Endothelial cell of umbilical vein (primary cell): Measurements from ENCODE around the gene RXFP1. TPM values are rescaled to one million over a fixed set of nuclear protein-coding genes. Genes with fewer than 3 reads are reported as not detected.

Experiments used
- BruUV-seq: library from RNA; stranded (reverse); fragments of 400-500 nt; replicated peaks from 2 replicates; lab custom pipeline; 2021; lab: Mats Ljungman, UMichigan
- CTCF ChIA-PET: fragments of 300-600, 350-600 bp; sonication (Branson Sonifier 250); formaldehyde crosslinking; loops from one replicate; lab custom pipeline; 2021; ENCODE audit warnings: antibody characterized with exemption, inconsistent platforms; lab: Charles Lee
- POLR2A ChIA-PET: fragments of 300-600, 350-600 bp; sonication (Branson Sonifier 250); formaldehyde crosslinking; loops from one replicate; lab custom pipeline; 2021; ENCODE audit warnings: antibody characterized with exemption, inconsistent platforms; lab: Charles Lee
- DNase-seq: peaks from one replicate; pipeline ENCODE4 v3.0.0-alpha.2; 2011; ENCODE audit warnings: low read depth, low spot score
- FAIRE-seq: peaks from 2 replicates; lab custom pipeline; 2011; peaks lifted over from hg19 to GRCh38; lab: Jason Lieb, UNC
- H2AFZ ChIP-seq: 2 replicates; pipeline ENCODE4 v1.6.0; 2012; ENCODE audit warnings: low read depth, low read length, control low read depth, inconsistent platforms
- H3K27ac ChIP-seq: 2 replicates; pipeline ENCODE4 v1.5.1; 2011; ENCODE audit warnings: low read depth, mild to moderate bottlenecking, control low read depth, low read length, moderate library complexity; ENCODE audit not compliant: insufficient read depth
- H3K27me3 ChIP-seq, 2 experiments: 2 replicates each; pipeline versions ENCODE4 v1.6.0 to v1.6.1; 2011; ENCODE audit warnings: low read length in 2 of 2, mixed read lengths in 1 of 2; ENCODE audit not compliant: control insufficient read depth in 2 of 2, insufficient read depth in 2 of 2
- H3K36me3 ChIP-seq, 2 experiments: 2 replicates in 1 of 2; 3 replicates in 1 of 2; pipeline ENCODE4 v1.5.1; 2011; ENCODE audit warnings: low read length in 2 of 2, mild to moderate bottlenecking in 1 of 2, moderate library complexity in 1 of 2; ENCODE audit not compliant: control insufficient read depth in 2 of 2, insufficient read depth in 2 of 2; ENCODE audit errors: extremely low read depth in 1 of 2
- H3K4me1 ChIP-seq: 3 replicates; pipeline ENCODE4 v1.5.1; 2011; ENCODE audit warnings: mild to moderate bottlenecking, low read length; ENCODE audit not compliant: control insufficient read depth, insufficient read depth; ENCODE audit errors: extremely low read depth
- H3K4me2 ChIP-seq: 2 replicates; pipeline ENCODE4 v1.6.1; 2011; ENCODE audit warnings: low read length, control low read depth, mixed read lengths; ENCODE audit not compliant: insufficient read depth
- H3K4me3 ChIP-seq, 3 experiments: fragments of 200-600 bp in 1 of 3; sonication (generic), shearing (Covaris generic) in 1 of 3; replicated peaks in 1 of 3; 2 replicates each; pipeline ENCODE4 v1.5.1; 2011 to 2016; ENCODE audit warnings: control low read depth in 3 of 3, low read length in 3 of 3, mild to moderate bottlenecking in 2 of 3, inconsistent platforms in 1 of 3, low read depth in 1 of 3, moderate library complexity in 1 of 3; ENCODE audit not compliant: insufficient read depth in 1 of 3
- H3K79me2 ChIP-seq: 2 replicates; pipeline ENCODE4 v1.6.0; 2012; ENCODE audit warnings: low read length, inconsistent platforms; ENCODE audit not compliant: control insufficient read depth, insufficient read depth
- H3K9ac ChIP-seq: replicated peaks from 2 replicates; pipeline ENCODE3; 2011; ENCODE audit warnings: low read length, control low read depth; ENCODE audit not compliant: insufficient read depth; ENCODE audit errors: extremely low read depth
- H3K9me1 ChIP-seq: replicated peaks from 3 replicates; pipeline ENCODE4 v1.6.0; 2011; ENCODE audit warnings: mild to moderate bottlenecking, low read length; ENCODE audit not compliant: control insufficient read depth, insufficient read depth; ENCODE audit errors: extremely low read depth
- H3K9me3 ChIP-seq: replicated peaks from 2 replicates; pipeline ENCODE4 v1.5.1; 2012; ENCODE audit warnings: low read length, inconsistent platforms; ENCODE audit not compliant: control insufficient read depth, insufficient read depth
- H4K20me1 ChIP-seq: replicated peaks from 2 replicates; pipeline ENCODE3; 2011; ENCODE audit warnings: mild to moderate bottlenecking, low read length; ENCODE audit not compliant: control insufficient read depth, insufficient read depth; ENCODE audit errors: extremely low read depth
- CTCF ChIP-seq, 2 donors: IDR thresholded peaks; 1 replicate in 1 of 2; 2 replicates in 1 of 2; pipeline ENCODE4 v1.5.1; 2011; ENCODE audit warnings: low read length in 2 of 2, mild to moderate bottlenecking in 2 of 2, moderate library complexity in 2 of 2, control low read depth in 1 of 2, inconsistent platforms in 1 of 2, low read depth in 1 of 2; ENCODE audit not compliant: insufficient read depth in 1 of 2; ENCODE audit errors: extremely low read depth in 1 of 2
- EZH2 ChIP-seq: IDR thresholded peaks from 2 replicates; pipeline ENCODE4 v1.6.1; 2012; ENCODE audit warnings: borderline replicate concordance, low read depth, mild to moderate bottlenecking, moderate library complexity, low read length, inconsistent platforms; ENCODE audit not compliant: severe bottlenecking
- FOS ChIP-seq: IDR thresholded peaks from 2 replicates; pipeline ENCODE4 v1.6.1; 2011; ENCODE audit warnings: mild to moderate bottlenecking, low read length, moderate library complexity, borderline replicate concordance; ENCODE audit not compliant: insufficient read depth
- GATA2 ChIP-seq: IDR thresholded peaks from 2 replicates; pipeline ENCODE4 v1.7.0; 2011; ENCODE audit warnings: low read depth, mild to moderate bottlenecking, moderate library complexity, mixed read lengths, low read length; ENCODE audit not compliant: insufficient read length, insufficient read depth
- JUN ChIP-seq: IDR thresholded peaks from 2 replicates; pipeline ENCODE4 v1.6.1; 2011; ENCODE audit warnings: borderline replicate concordance, low read depth; ENCODE audit not compliant: insufficient read length, insufficient read depth
- MAX ChIP-seq: IDR thresholded peaks from 2 replicates; pipeline ENCODE4 v1.6.1; 2011; ENCODE audit not compliant: insufficient read depth, insufficient read length
- MYC ChIP-seq: IDR thresholded peaks from one replicate; pipeline ENCODE4 v1.6.1; 2011; ENCODE audit warnings: mild to moderate bottlenecking, low read depth, low read length
- POLR2A ChIP-seq: IDR thresholded peaks from 2 replicates; pipeline ENCODE4 v1.6.1; 2012; ENCODE audit warnings: low read depth, mild to moderate bottlenecking, control low read depth, low read length
- POLR2AphosphoS5 ChIP-seq: IDR thresholded peaks from 2 replicates; pipeline ENCODE4 v1.6.1; 2012; ENCODE audit warnings: low read depth, mild to moderate bottlenecking, control low read depth, low read length, moderate library complexity; ENCODE audit not compliant: insufficient read depth
- dilution Hi-C: fragments of 300-500 bp; cut with MboI; formaldehyde crosslinking; loops from one replicate; pipeline ENCODE4 v1.15.0; 2019; ENCODE audit warnings: low sequenced_read_pairs; ENCODE audit not compliant: extremely low pct_ligation_motif_present
- intact Hi-C: fragments of 100-400 bp; cut with micrococcal nuclease; formaldehyde crosslinking; loops from one replicate; pipeline ENCODE4 v1.10.0; 2022
- polyA plus RNA-seq, 4 experiments: library from polyadenylated mRNA; depleted of rRNA in 3 of 4; stranded (reverse) in 3 of 4; unstranded in 1 of 4; fragments of >200 nt; gene quantifications; 2 replicates each; pipeline versions ENCODE4 v1.2.1 to v1.2.3, GENCODE V29; 2011 to 2012; ENCODE audit warnings: missing spikeins in 1 of 4
- total RNA-seq: library from RNA; stranded (reverse); gene quantifications from 2 replicates; pipeline ENCODE4 v1.2.3, GENCODE V29; 2021

The RXFP1 gene
- total and polyA plus RNA-seq, 2 donors (not counting 3 experiments of a cell fraction or from before 2014, with no cell fraction given) = not detected

- ChIA-PET POLR2A (no interaction called here), CTCF (interaction anchor here (1.7 kb wide), 1 partner anchor 179 kb away, joined by 5 read pairs; no protein-coding TSS in a partner anchor)
- Histone ChIP-seq H3K36me3 (no peaks in the 10 kb centered on the region), H3K27ac (peak within 1 kb of the TSS; percentile 71), H3K79me2 (peaks cover 27% of the 10 kb centered on the region), H2AFZ (peak within 1 kb of the TSS; percentile 99), H3K4me1 (peaks cover 11% of the 10 kb centered on the region), H3K9me1 (no peaks in the 10 kb centered on the region), H3K4me3 (peak within 1 kb of the TSS; percentile 83 to 92 (median 84)), H4K20me1 (peaks cover 2% of the 10 kb centered on the region), H3K9ac (peak within 1 kb of the TSS; percentile 88), H3K27me3 (no peaks in the 10 kb centered on the region), H3K9me3 (no peaks in the 10 kb centered on the region), H3K4me2 (peak within 1 kb of the TSS; percentile 89)
- intact Hi-C loops = loop anchor here (1.0 to 5.0 kb wide), 10 partner anchors 51 to 775 kb away; partner anchors contain the start of gene PPID
- TF ChIP-seq CTCF (IDR thresholded peaks at IDR 0.05; ENCODE audit: extremely low read depth in 1 of 2, insufficient read depth in 1 of 2, low read depth in 1 of 2, low read length in 2 of 2) = peak; percentile 75 to 80
- peak; percentile 33 for TF ChIP-seq FOS
- TF ChIP-seq JUN = peak; percentile 23
- TF ChIP-seq MAX = peak; percentile 52
- peak; percentile 58 for TF ChIP-seq GATA2
- no peak for TF ChIP-seq POLR2A
- no peak for TF ChIP-seq EZH2
- TF ChIP-seq POLR2AphosphoS5 = peak; percentile 58
- TF ChIP-seq MYC = no peak
- BruUV-seq = TSS peak; percentile 54
- FAIRE-seq (peak; percentile 97), DNase-seq (peak; percentile 100)
- dilution Hi-C loops = no loop called here
Measured at GRCh38 chr4:158671915-158672806, 150.5 kb downstream of the RXFP1 start, which contains the start of gene ETFDH. Gene ETFDH, plus strand, starts transcription at chr4:158672296. Its CDS starts 161 bp downstream, at chr4:158672457.
